Measurements from ENCODE around the gene LGALS12.

DNA sequence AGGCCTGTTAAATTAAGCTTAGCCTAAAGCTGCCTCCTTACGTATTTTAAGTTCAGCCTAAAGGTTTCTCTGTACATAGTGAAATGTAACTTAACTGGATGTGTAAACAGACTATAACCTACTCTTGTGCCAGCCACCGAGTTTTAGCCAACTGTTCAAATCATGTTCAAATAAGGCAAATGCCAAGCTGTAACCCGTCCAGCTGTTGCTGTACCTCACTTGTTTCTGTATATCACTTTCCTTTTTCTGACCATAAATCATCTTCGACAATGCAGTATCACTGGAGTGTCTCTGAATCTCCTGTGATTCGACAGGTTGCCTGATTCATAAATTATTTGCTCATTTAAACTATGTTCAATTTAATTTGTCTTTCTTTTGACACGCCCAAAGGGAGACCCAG, 10.9 kb upstream of the LGALS12 start:
- TF ChIP-seq, protein P1, sequence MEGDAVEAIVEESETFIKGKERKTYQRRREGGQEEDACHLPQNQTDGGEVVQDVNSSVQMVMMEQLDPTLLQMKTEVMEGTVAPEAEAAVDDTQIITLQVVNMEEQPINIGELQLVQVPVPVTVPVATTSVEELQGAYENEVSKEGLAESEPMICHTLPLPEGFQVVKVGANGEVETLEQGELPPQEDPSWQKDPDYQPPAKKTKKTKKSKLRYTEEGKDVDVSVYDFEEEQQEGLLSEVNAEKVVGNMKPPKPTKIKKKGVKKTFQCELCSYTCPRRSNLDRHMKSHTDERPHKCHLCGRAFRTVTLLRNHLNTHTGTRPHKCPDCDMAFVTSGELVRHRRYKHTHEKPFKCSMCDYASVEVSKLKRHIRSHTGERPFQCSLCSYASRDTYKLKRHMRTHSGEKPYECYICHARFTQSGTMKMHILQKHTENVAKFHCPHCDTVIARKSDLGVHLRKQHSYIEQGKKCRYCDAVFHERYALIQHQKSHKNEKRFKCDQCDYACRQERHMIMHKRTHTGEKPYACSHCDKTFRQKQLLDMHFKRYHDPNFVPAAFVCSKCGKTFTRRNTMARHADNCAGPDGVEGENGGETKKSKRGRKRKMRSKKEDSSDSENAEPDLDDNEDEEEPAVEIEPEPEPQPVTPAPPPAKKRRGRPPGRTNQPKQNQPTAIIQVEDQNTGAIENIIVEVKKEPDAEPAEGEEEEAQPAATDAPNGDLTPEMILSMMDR (conservative IDR thresholded peaks at IDR 0.05; ENCODE audit: low read length): no peak
- TF ChIP-seq EZH2phosphoT487 (IDR thresholded peaks at IDR 0.05; ENCODE audit: borderline replicate concordance, low read depth, low read length): no peak

All from OCI-LY7 (cell line).